ENCODE data around the gene CNTN4. TPM values are rescaled to one million over a fixed set of nuclear protein-coding genes. Genes with fewer than 3 reads are reported as not detected.

Gene CNTN4
- total RNA-seq, 1 donor from 2014 or later, result 40.0 TPM

- DNase-seq (ENCODE audit: low spot score), result no peak
Measured at GRCh38 chr3:2853651-2854050, 755.0 kb downstream of the CNTN4 start.

- DNase-seq (ENCODE audit: low spot score), result no peak
Measured at GRCh38 chr3:2856138-2857133, 757.8 kb downstream of the CNTN4 start.

GRCh38 chr3:2860626-2861025 is 762.0 kb downstream of the CNTN4 start:
- no peak for DNase-seq (ENCODE audit: low spot score)

- no peak for DNase-seq (ENCODE audit: low spot score)
Measured at GRCh38 chr3:2861120-2861519, 762.5 kb downstream of the CNTN4 start.

GRCh38 chr3:2861920-2862319 is 763.3 kb downstream of the CNTN4 start:
- no peak for DNase-seq (ENCODE audit: low spot score)

GRCh38 chr3:2862366-2862765 is 763.7 kb downstream of the CNTN4 start:
- DNase-seq (ENCODE audit: low spot score), result no peak

- DNase-seq (ENCODE audit: low spot score), result no peak
Measured at GRCh38 chr3:2863127-2863526, 764.5 kb downstream of the CNTN4 start.

- DNase-seq (ENCODE audit: low spot score), result no peak
Measured at GRCh38 chr3:2869905-2870304, 771.2 kb downstream of the CNTN4 start.

GRCh38 chr3:2870724-2871333 is 772.2 kb downstream of the CNTN4 start:
- DNase-seq (ENCODE audit: low spot score), result no peak

DNA sequence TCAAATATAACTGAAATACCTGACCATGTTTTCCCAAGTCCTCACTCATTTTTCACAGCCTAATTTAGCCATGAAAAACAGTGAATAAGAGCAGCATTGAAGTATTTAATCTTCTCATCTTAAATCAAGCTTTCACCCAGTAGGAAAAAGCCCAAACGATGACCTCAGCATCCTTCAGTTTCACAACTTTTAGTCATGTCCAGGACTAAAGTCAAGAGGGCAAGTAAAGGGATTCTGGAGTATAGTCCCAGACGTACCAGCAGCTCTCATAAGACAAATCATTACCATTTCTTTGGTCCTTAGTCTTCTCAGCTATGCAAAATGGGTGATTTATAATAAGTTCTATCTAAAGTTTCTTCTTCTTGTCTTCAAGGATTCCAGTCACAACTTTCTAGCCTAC is 774.2 kb downstream of the CNTN4 start:
- no peak for DNase-seq (ENCODE audit: low spot score)

DNA sequence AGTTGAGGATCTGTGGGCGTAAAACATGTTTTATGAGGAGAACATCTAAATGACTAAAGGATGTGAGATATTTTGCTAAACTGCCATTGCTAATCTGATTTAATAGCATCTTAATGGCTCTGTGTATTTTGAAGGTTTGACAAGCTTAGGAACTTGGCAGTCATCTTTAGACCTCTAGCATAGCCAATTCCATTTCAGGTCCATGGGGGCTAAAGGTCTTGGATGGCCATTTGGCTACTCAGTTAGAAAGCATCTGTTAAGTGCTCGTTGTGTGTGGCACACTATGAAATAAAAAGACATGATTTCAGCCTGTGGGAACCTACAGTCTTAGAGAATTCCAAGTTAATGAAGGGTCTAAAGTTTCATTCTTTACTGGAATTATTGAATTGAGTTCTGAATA is 775.3 kb downstream of the CNTN4 start:
- DNase-seq (ENCODE audit: low spot score), result no peak

DNA sequence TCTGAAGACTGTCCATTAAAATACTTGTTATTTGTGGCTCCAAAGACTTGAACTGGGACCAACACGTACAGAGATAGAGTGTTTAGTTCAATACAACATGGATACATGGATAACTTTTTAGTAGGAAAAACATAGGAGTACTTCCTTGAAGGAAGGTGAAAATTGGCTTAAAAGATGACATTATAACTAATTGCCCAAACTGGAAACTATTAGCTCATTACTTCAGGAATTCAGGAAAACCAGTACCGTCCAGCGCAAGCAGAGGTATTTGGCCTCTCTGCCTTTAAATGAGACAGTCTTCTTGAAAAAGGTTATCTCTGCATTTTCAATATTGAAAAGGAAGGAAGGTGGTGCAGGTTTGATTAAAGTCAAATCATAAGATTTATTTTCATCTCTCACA is 777.0 kb downstream of the CNTN4 start:
- no peak for DNase-seq (ENCODE audit: low spot score)

GRCh38 chr3:2876362-2876761 is 777.7 kb downstream of the CNTN4 start:
- DNase-seq (ENCODE audit: low spot score), result no peak

GRCh38 chr3:2879023-2879422 is 780.4 kb downstream of the CNTN4 start:
- no peak for DNase-seq (ENCODE audit: low spot score)

DNA sequence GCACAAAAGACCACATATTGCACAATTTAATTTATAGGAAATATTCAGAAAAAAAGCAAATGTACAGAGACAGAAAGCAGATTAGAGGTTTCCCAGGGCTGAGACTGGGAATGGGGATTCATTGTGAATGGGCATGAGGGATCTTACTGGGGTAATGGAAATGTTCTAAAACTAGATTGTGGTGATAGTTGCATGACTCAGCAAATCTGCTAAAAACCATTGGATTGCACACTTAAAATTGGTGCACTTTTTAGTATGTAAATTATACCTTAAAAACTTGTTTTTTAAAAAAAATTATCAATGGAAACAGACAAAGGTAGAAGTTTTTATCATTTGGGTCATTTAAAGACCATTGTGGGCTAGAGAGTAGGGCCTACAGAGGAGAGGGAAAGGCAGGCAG is 780.9 kb downstream of the CNTN4 start:
- no peak for DNase-seq (ENCODE audit: low spot score)

- DNase-seq (ENCODE audit: low spot score), result no peak
Measured at GRCh38 chr3:2880218-2880756, 781.6 kb downstream of the CNTN4 start.

GRCh38 chr3:2883283-2883682 is 784.6 kb downstream of the CNTN4 start:
- DNase-seq (ENCODE audit: low spot score), result no peak

GRCh38 chr3:2888592-2888991 is 789.9 kb downstream of the CNTN4 start:
- no peak for DNase-seq (ENCODE audit: low spot score)

GRCh38 chr3:2889736-2890135 is 791.1 kb downstream of the CNTN4 start:
- DNase-seq (ENCODE audit: low spot score), result no peak

GRCh38 chr3:2896308-2896939 is 797.8 kb downstream of the CNTN4 start:
- DNase-seq (ENCODE audit: low spot score), result no peak

- no peak for DNase-seq (ENCODE audit: low spot score)
Measured at GRCh38 chr3:2897821-2898220, 799.2 kb downstream of the CNTN4 start.

Data from umbilical cord (tissue), 2 donors.